Esophagus (tissue), 2 donors: ENCODE data around the gene HOMER1. TPM values are rescaled to one million over a fixed set of nuclear protein-coding genes. Genes with fewer than 3 reads are reported as not detected.
A peak's percentile ranks its signal among the peaks of the same experiment; 100 is the strongest.
"Not testable (repeated sequence)": the region's sequence is repeated elsewhere in the genome, so short reads cannot be mapped to it uniquely, and the experiment has no call there.

Experiments used
- H3K27ac ChIP-seq, 2 donors: one replicate each; pipeline ENCODE4 v1.5.1; 2013; ENCODE audit warnings: low read depth in 2 of 2, mild to moderate bottlenecking in 2 of 2, inconsistent platforms in 1 of 2, low read length in 1 of 2, moderate library complexity in 1 of 2
- H3K27me3 ChIP-seq, 2 donors: one replicate each; pipeline ENCODE4 v1.6.1; 2013; ENCODE audit warnings: low read length in 2 of 2, control low read depth in 1 of 2, mild to moderate bottlenecking in 1 of 2; ENCODE audit not compliant: insufficient read depth in 2 of 2, control insufficient read depth in 1 of 2
- H3K36me3 ChIP-seq, 2 donors: one replicate each; pipeline ENCODE4 v1.6.1; 2013; ENCODE audit warnings: low read length in 1 of 2; ENCODE audit not compliant: control insufficient read depth in 2 of 2, insufficient read depth in 2 of 2
- H3K4me1 ChIP-seq, 2 donors: one replicate each; pipeline ENCODE4 v1.6.1; 2013; ENCODE audit warnings: low read length in 1 of 2; ENCODE audit not compliant: control insufficient read depth in 2 of 2, insufficient read depth in 2 of 2
- H3K4me3 ChIP-seq, 2 donors: one replicate each; pipeline ENCODE4 v1.5.1; 2013; ENCODE audit warnings: low read length in 2 of 2, mild to moderate bottlenecking in 2 of 2, low read depth in 1 of 2, moderate library complexity in 1 of 2
- H3K9me3 ChIP-seq, 2 donors: one replicate each; pipeline ENCODE4 v1.6.1; 2013; ENCODE audit warnings: mild to moderate bottlenecking in 2 of 2, low read depth in 1 of 2, low read length in 1 of 2, moderate library complexity in 1 of 2; ENCODE audit not compliant: control insufficient read depth in 2 of 2, insufficient read depth in 1 of 2
- WGBS, 2 donors: extraction: QIAGEN DNeasy Blood & Tissue Kit; methylation state at CpG; one replicate each; pipeline ENCODE4 v1.1.7; 2013; 5-methylcytosine and 5-hydroxymethylcytosine counted together
- polyA plus RNA-seq, 2 donors: library from polyadenylated mRNA; stranded (reverse); fragments of 200-250 nt; gene quantifications; one replicate each; pipeline ENCODE4 v1.2.3, GENCODE V29; 2013
- donor health status: healthy with polysubstance abuse.
- donor health status: Bipolar disorder and iron deficiency.

The HOMER1 gene
- polyA plus RNA-seq, 2 donors, result 1.6 to 1.7 TPM

GRCh38 chr5:79521156-79521555 is 7.2 kb upstream of the HOMER1 start:
- no peaks in the 10 kb centered on the region for H3K27me3 ChIP-seq
- H3K4me1 ChIP-seq, result no peaks in the 10 kb centered on the region
- H3K9me3 ChIP-seq, result no peaks in the 10 kb centered on the region
- H3K36me3 ChIP-seq, result no peaks in the 10 kb centered on the region
- H3K4me3 ChIP-seq, result no peak overlapping the region
- H3K27ac ChIP-seq, result no peak overlapping the region
- WGBS, 2 donors, result 91 to 95% methylated on average over 1 of the region's 1 CpG

- Histone ChIP-seq H3K4me3 (no peak overlapping the region), H3K27me3 (no peaks in the 10 kb centered on the region), H3K4me1 (no peaks in the 10 kb centered on the region), H3K36me3 (no peaks in the 10 kb centered on the region), H3K9me3 (no peaks in the 10 kb centered on the region), H3K27ac (no peak overlapping the region)
- WGBS, 2 donors, result 85 to 91% methylated on average over 1 of the region's 1 CpG
Measured at GRCh38 chr5:79518718-79519117, 4.8 kb upstream of the HOMER1 start.

- WGBS, 2 donors, result 79 to 80% methylated on average over 3 of the region's 3 CpGs
- no peaks in the 10 kb centered on the region for H3K4me1 ChIP-seq
- no peaks in the 10 kb centered on the region for H3K27me3 ChIP-seq
- no peak overlapping the region for H3K27ac ChIP-seq
- H3K9me3 ChIP-seq, result no peaks in the 10 kb centered on the region
- no peaks in the 10 kb centered on the region for H3K36me3 ChIP-seq
- no peak overlapping the region for H3K4me3 ChIP-seq
Measured at GRCh38 chr5:79517601-79518000, 3.7 kb upstream of the HOMER1 start.

GRCh38 chr5:79516986-79517385 is 3.1 kb upstream of the HOMER1 start:
- Histone ChIP-seq H3K9me3 (no peaks in the 10 kb centered on the region), H3K4me3 (no peak overlapping the region), H3K36me3 (no peaks in the 10 kb centered on the region), H3K27me3 (no peaks in the 10 kb centered on the region), H3K27ac (no peak overlapping the region), H3K4me1 (no peaks in the 10 kb centered on the region)
- 57 to 65% methylated on average over 1 of the region's 1 CpG for WGBS, 2 donors

- not testable (repeated sequence) for H3K4me1 ChIP-seq, H3K36me3 ChIP-seq, H3K9me3 ChIP-seq, H3K4me3 ChIP-seq, H3K27me3 ChIP-seq, H3K27ac ChIP-seq
- 94 to 95% methylated on average over 14 of the region's 14 CpGs for WGBS, 2 donors
Measured at GRCh38 chr5:79516331-79516730, 2.4 kb upstream of the HOMER1 start.

GRCh38 chr5:79514391-79515105 is 614 bp upstream of the HOMER1 start:
- no peaks in the 10 kb centered on the region for H3K27me3 ChIP-seq
- peaks cover 0 to 5% of the 10 kb centered on the region in 2 donors for H3K4me1 ChIP-seq
- H3K27ac ChIP-seq, result peak overlapping the region; percentile 90 to 94
- no peaks in the 10 kb centered on the region for H3K36me3 ChIP-seq
- 2% methylated on average over 31 to 38 of the region's 38 CpGs for whole genome bisulfite sequencing, 2 donors
- no peaks in the 10 kb centered on the region for H3K9me3 ChIP-seq
- peak overlapping the region; percentile 60 to 82 for H3K4me3 ChIP-seq

- Histone ChIP-seq H3K4me1 (peaks cover 0 to 5% of the 10 kb centered on the region in 2 donors), H3K27ac (peak overlapping the region; percentile 90 to 94), H3K4me3 (peak overlapping the region; percentile 60 to 82), H3K27me3 (no peaks in the 10 kb centered on the region), H3K36me3 (no peaks in the 10 kb centered on the region), H3K9me3 (no peaks in the 10 kb centered on the region)
- WGBS, 2 donors, result 0 to 1% methylated on average over 25 to 26 of the region's 26 CpGs
Measured at GRCh38 chr5:79513308-79513703, 628 bp downstream of the HOMER1 start.

GRCh38 chr5:79512471-79513307 is 1.2 kb downstream of the HOMER1 start:
- no peaks in the 10 kb centered on the region for H3K27me3 ChIP-seq
- H3K4me1 ChIP-seq, result peaks cover 0 to 5% of the 10 kb centered on the region in 2 donors
- 5% methylated on average over 29 of the region's 29 CpGs for WGBS, 2 donors
- no peaks in the 10 kb centered on the region for H3K36me3 ChIP-seq
- peak overlapping the region in 1 of 2 donors; percentile 51 for H3K27ac ChIP-seq
- H3K9me3 ChIP-seq, result no peaks in the 10 kb centered on the region
- peak overlapping the region; percentile 60 to 82 for H3K4me3 ChIP-seq

- Histone ChIP-seq H3K4me3 (peak overlapping the region in 1 of 2 donors; percentile 60), H3K27ac (no peak overlapping the region), H3K9me3 (no peaks in the 10 kb centered on the region), H3K27me3 (no peaks in the 10 kb centered on the region), H3K4me1 (peaks cover 0 to 5% of the 10 kb centered on the region in 2 donors), H3K36me3 (no peaks in the 10 kb centered on the region)
- 24 to 25% methylated on average over 11 of the region's 11 CpGs for WGBS, 2 donors
Measured at GRCh38 chr5:79512049-79512448, 1.9 kb downstream of the HOMER1 start.
